ENCODE measurements around the gene ZNF646.

The ZNF646 gene

GRCh38 chr16:31083981-31084380 lies 9.8 kb downstream of the ZNF646 start:
- no peak overlapping the region for H3K4me3 ChIP-seq (ENCODE audit: low read depth, low read length)
- TF ChIP-seq CTCF (IDR thresholded peaks at IDR 0.05; ENCODE audit: borderline replicate concordance, insufficient read depth, low read depth, low read length), result no peak

- no peak for TF ChIP-seq CTCF (IDR thresholded peaks at IDR 0.05; ENCODE audit: borderline replicate concordance, insufficient read depth, low read depth, low read length)
These were observed 10.5 kb downstream of the ZNF646 start for GRCh38 chr16:31084584-31085302.

DNA sequence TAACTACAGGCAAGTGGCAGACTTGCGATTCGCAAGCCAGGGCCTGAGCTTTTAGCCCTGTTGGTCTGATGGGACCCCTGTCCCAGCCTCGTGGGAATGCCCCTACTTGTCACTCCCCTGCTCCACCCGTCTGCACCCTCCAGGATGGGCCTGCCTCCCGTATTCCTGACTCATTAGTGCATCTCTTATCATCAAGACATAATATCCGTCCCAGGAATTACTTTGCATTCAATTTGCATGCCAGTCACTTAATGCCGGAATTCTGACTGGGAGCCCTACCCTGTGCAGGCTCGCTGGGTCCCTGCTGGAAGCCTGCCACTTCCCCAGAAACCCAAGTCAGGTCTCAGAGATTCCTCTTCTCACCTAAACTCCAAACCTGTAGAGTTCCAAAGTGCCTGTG lies 11.2 kb downstream of the ZNF646 start:
- no peak overlapping the region for H3K4me3 ChIP-seq (ENCODE audit: low read depth, low read length)
- no peak for TF ChIP-seq CTCF (IDR thresholded peaks at IDR 0.05; ENCODE audit: borderline replicate concordance, insufficient read depth, low read depth, low read length)

More at GRCh38 chr16:31084584-31085302, 10.5 kb downstream of the ZNF646 start:
- H3K4me3 ChIP-seq (ENCODE audit: low read depth, low read length), result no peak overlapping the region

DNA sequence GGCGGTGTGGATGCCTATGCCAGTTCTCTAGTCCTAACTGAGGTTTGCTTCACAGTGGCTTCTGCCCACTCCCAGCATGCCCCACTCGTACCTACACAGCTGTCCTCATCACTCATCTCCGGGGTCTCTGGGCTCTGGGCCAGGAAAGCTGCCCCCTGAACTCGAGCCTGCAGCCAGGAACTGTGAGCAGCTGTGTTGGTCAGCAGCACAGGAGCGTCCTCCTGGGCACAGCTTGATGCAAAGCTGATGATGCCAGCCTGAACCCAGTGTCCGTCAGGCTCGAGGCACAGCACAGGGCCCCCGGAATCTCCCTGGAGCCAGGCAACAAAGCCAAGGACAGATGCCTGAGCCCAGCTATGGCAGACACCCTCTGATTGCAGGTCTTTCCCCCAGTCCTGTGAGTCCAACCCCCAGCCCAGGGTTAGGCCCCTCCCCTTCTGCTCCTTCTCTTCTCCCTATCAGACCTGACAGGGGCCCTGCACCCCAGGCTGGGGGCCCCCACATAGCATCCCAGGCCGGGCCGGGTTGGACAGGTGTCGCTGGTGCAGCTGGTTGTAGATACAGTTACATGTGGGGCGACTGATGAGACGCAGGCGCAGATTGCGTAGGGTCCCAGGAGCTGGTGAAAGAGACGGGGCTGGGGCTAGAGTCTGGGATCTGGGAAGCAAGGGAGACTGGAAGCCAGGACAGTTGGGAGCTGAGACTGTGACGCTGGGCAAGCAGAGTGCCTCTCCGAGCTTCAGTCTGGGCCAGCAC lies 11.8 kb downstream of the ZNF646 start:
- H3K4me3 ChIP-seq (ENCODE audit: low read depth, low read length), result no peak overlapping the region
- TF ChIP-seq CTCF (IDR thresholded peaks at IDR 0.05; ENCODE audit: borderline replicate concordance, insufficient read depth, low read depth, low read length), result no peak

DNA sequence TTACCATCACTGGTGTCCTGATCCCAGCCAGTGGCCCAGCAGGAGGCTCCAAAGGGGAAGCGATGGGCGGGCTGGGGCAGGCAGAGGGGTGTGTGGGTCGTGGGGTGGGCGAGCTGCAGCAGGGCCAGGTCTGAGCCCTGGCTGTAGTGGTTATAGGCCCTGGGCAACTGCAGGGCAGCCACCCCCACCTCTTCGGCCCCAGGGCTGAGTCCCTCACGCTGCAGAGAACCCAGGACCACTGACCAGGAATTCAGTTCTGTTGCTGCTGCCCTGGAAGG lies 12.3 kb downstream of the ZNF646 start:
- no peak for TF ChIP-seq CTCF (IDR thresholded peaks at IDR 0.05; ENCODE audit: borderline replicate concordance, insufficient read depth, low read depth, low read length)
- H3K4me3 ChIP-seq (ENCODE audit: low read depth, low read length), result no peak overlapping the region

- no peak for TF ChIP-seq CTCF (IDR thresholded peaks at IDR 0.05; ENCODE audit: borderline replicate concordance, insufficient read depth, low read depth, low read length)
These were observed 13.3 kb downstream of the ZNF646 start for GRCh38 chr16:31087481-31087880.

DNA sequence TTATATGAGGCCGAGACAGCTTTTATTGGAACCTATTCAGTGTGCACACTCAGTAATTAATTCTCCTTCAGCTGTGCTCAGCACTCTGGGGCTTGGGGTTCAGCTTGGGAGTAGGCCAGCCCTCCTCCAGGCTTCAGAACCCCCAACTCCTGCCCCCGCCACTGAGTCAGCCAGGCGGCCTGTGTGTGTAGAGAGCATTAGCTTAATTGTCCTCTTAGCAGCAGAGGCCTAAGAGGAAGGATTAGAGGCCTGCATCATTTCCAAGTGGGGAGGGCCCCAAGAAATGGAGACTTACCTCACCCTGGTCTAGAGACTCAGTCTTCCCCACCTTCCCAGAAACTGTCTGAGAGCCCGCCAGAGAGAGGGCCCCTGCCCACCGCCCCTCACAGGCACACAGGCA lies 13.7 kb downstream of the ZNF646 start:
- no peak for TF ChIP-seq CTCF (IDR thresholded peaks at IDR 0.05; ENCODE audit: borderline replicate concordance, insufficient read depth, low read depth, low read length)
- no peak overlapping the region for H3K4me3 ChIP-seq (ENCODE audit: low read depth, low read length)

More at GRCh38 chr16:31087481-31087880, 13.3 kb downstream of the ZNF646 start:
- no peak overlapping the region for H3K4me3 ChIP-seq (ENCODE audit: low read depth, low read length)
